SJCRH30 (cell line): Measurements from ENCODE around the gene SCRN2. TPM values are rescaled to one million over a fixed set of nuclear protein-coding genes. Genes with fewer than 3 reads are reported as not detected.
A peak's percentile ranks its signal among the peaks of the same experiment; 100 is the strongest.

ENCODE experiments used
- DNase-seq, 2 experiments: peaks; one replicate each; pipeline ENCODE4 v3.0.0-alpha.2; 2015 to 2020
- H3K27ac ChIP-seq: fragments of 250-450 bp; sonication (Bioruptor Pico); 2 replicates; pipeline ENCODE4 v1.5.1; 2020; ENCODE audit warnings: mild to moderate bottlenecking, moderate library complexity
- H3K27me3 ChIP-seq: fragments of 250-450 bp; sonication (Bioruptor Pico); 2 replicates; pipeline ENCODE4 v1.5.1; 2020; ENCODE audit warnings: mild to moderate bottlenecking, moderate library complexity
- H3K36me3 ChIP-seq: fragments of 250-450 bp; sonication (Bioruptor Pico); 2 replicates; pipeline ENCODE4 v1.5.1; 2020; ENCODE audit warnings: mild to moderate bottlenecking, moderate library complexity
- H3K4me1 ChIP-seq: fragments of 250-450 bp; sonication (Bioruptor Pico); 2 replicates; pipeline ENCODE4 v1.5.1; 2020; ENCODE audit warnings: mild to moderate bottlenecking, moderate library complexity
- H3K4me3 ChIP-seq: fragments of 250-450 bp; sonication (Bioruptor Pico); 2 replicates; pipeline ENCODE4 v1.5.1; 2020; ENCODE audit warnings: mild to moderate bottlenecking, moderate library complexity
- H3K9me3 ChIP-seq: fragments of 250-450 bp; sonication (Bioruptor Pico); replicated peaks from 2 replicates; pipeline ENCODE4 v1.5.1; 2020; ENCODE audit warnings: mild to moderate bottlenecking, moderate library complexity
- total RNA-seq: library from RNA; depleted of rRNA; stranded (reverse); fragments of >200 nt; shearing (Covaris generic); gene quantifications from 2 replicates; pipeline ENCODE4 v1.2.3, GENCODE V29; 2014

Gene SCRN2
- total RNA-seq, 1 experiment from 2014 or later: 12.9 TPM

GRCh38 chr17:47812146-47812920 lies 28.7 kb downstream of the SCRN2 start:
- peaks cover 13% of the 10 kb centered on the region for H3K36me3 ChIP-seq
- no peak overlapping the region for H3K4me3 ChIP-seq
- H3K9me3 ChIP-seq: no peaks in the 10 kb centered on the region
- H3K4me1 ChIP-seq: no peaks in the 10 kb centered on the region
- no peak overlapping the region for H3K27ac ChIP-seq
- no peak for DNase-seq
- H3K27me3 ChIP-seq: no peaks in the 10 kb centered on the region

DNA sequence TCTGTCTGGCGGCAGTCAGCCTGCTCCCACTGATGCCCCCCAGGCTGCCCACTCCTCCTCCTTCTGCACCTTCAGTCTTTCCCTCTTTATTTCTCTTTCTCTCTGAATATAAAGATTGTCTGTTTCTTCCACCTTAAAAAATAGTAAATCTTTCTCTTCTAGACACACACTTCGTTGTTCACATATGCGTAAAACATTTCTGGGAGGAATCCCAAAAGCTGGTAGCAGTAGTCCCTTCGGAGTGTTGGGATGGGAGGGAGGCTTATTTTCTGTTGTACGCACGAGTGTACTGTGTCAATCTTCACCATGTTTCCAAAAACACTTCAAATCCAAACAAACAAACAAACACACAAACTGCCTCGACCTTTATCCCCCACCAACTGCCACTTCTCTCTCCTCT lies 29.4 kb downstream of the SCRN2 start:
- H3K36me3 ChIP-seq: peaks cover 13% of the 10 kb centered on the region
- no peak overlapping the region for H3K4me3 ChIP-seq
- no peak overlapping the region for H3K27ac ChIP-seq
- no peak for DNase-seq
- H3K9me3 ChIP-seq: no peaks in the 10 kb centered on the region
- no peaks in the 10 kb centered on the region for H3K27me3 ChIP-seq
- H3K4me1 ChIP-seq: no peaks in the 10 kb centered on the region

DNA sequence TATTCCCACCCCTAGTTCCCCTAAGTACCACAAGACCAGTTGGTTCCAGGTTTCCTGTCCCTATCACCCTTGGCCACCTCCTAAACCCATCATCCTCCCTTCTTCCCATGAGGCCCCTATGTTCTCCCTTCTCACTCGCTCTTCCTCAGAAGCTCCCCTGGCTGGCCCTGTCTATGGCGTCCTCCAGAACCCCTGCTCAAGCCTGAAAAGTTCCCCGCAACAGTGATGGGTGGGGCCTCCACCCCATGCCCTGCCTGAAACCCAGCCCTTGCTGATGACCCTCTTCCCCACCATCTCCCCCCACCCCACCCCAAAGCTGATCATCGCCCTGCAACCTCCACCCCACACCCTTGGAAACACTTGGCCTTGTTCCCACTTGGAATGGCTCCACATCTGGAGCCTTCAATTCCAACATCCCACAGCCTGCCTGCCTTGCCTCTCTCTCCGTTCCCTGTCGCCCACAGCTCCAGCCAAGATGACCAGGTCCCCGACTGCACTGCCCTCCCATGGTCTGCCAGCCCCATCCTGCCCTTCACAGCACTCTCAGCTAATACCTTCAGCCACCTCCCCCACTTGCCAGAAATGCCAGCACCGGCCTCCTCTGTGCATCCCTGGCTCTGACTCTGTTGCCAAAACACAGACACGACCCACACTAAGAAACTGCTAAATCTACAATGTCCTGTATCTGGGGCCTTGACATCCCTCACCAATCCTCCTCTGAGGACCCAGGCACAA lies 30.0 kb downstream of the SCRN2 start:
- no peaks in the 10 kb centered on the region for H3K4me1 ChIP-seq
- H3K27ac ChIP-seq: no peak overlapping the region
- H3K9me3 ChIP-seq: no peaks in the 10 kb centered on the region
- peaks cover 13% of the 10 kb centered on the region for H3K36me3 ChIP-seq
- H3K4me3 ChIP-seq: no peak overlapping the region
- H3K27me3 ChIP-seq: no peaks in the 10 kb centered on the region
- no peak for DNase-seq

GRCh38 chr17:47810200-47810821 lies 30.8 kb downstream of the SCRN2 start:
- Histone ChIP-seq H3K4me3 (no peak overlapping the region), H3K4me1 (no peaks in the 10 kb centered on the region), H3K27ac (no peak overlapping the region), H3K36me3 (peaks cover 13% of the 10 kb centered on the region), H3K27me3 (no peaks in the 10 kb centered on the region), H3K9me3 (no peaks in the 10 kb centered on the region)
- DNase-seq: no peak

- no peaks in the 10 kb centered on the region for H3K4me1 ChIP-seq
- H3K27ac ChIP-seq: no peak overlapping the region
- H3K36me3 ChIP-seq: peaks cover 10% of the 10 kb centered on the region
- H3K9me3 ChIP-seq: no peaks in the 10 kb centered on the region
- DNase-seq: no peak
- H3K27me3 ChIP-seq: no peaks in the 10 kb centered on the region
- H3K4me3 ChIP-seq: no peak overlapping the region
Measured at GRCh38 chr17:47808830-47809480, 32.1 kb downstream of the SCRN2 start.

- Histone ChIP-seq H3K27me3 (no peaks in the 10 kb centered on the region), H3K9me3 (no peaks in the 10 kb centered on the region), H3K36me3 (peaks cover 10% of the 10 kb centered on the region), H3K4me1 (no peaks in the 10 kb centered on the region), H3K27ac (no peak overlapping the region), H3K4me3 (no peak overlapping the region)
- DNase-seq: no peak
Measured at GRCh38 chr17:47808036-47808829, 32.8 kb downstream of the SCRN2 start.

DNA sequence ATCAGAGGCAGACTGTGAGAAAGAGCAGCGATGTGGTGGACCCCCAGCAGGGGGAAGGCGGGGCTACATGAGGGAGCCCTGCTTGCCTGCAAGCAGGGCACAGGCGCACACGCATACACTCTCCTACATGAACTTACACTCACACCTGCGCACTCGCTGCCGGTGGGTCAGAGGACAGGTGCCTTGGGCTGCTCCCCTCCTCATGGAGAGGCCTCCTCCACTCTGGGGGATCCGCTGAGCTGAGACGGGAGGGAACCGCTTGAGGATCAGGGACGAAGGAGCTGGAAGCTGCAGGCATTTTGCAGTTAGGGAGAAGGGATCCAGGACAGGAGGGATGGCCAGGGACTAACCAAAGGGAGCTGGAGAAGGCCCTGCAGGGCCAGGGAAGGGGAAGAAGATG lies 33.7 kb downstream of the SCRN2 start:
- no peak overlapping the region for H3K4me3 ChIP-seq
- H3K36me3 ChIP-seq: peaks cover 10% of the 10 kb centered on the region
- H3K9me3 ChIP-seq: no peaks in the 10 kb centered on the region
- no peak for DNase-seq
- H3K4me1 ChIP-seq: no peaks in the 10 kb centered on the region
- no peaks in the 10 kb centered on the region for H3K27me3 ChIP-seq
- no peak overlapping the region for H3K27ac ChIP-seq

DNA sequence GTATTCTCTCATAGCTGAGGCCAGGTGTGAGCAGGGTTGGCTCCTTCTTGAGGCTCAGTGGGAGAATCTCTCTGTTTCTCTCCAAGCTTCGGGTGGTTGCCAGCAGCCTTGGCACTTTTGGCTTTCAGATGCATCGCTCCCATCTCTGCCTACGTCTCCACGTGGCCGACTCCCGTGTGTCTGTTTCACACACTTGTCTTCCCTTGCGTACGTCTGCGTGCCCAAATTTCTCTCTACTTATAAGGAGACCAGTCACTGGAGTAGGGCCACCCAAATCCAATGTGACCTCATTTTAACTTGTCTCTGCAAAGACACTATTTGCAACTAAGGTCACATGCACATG lies 34.2 kb downstream of the SCRN2 start:
- no peaks in the 10 kb centered on the region for H3K27me3 ChIP-seq
- peaks cover 10% of the 10 kb centered on the region for H3K36me3 ChIP-seq
- H3K4me1 ChIP-seq: no peaks in the 10 kb centered on the region
- no peaks in the 10 kb centered on the region for H3K9me3 ChIP-seq
- H3K27ac ChIP-seq: no peak overlapping the region
- no peak overlapping the region for H3K4me3 ChIP-seq
- DNase-seq: no peak

GRCh38 chr17:47806026-47806912 lies 34.8 kb downstream of the SCRN2 start:
- Histone ChIP-seq H3K27ac (no peak overlapping the region), H3K36me3 (peaks cover 10% of the 10 kb centered on the region), H3K27me3 (no peaks in the 10 kb centered on the region), H3K4me3 (no peak overlapping the region), H3K9me3 (no peaks in the 10 kb centered on the region), H3K4me1 (no peaks in the 10 kb centered on the region)
- no peak for DNase-seq

GRCh38 chr17:47804461-47804860 lies 36.6 kb downstream of the SCRN2 start:
- Histone ChIP-seq H3K27ac (no peak overlapping the region), H3K4me1 (no peaks in the 10 kb centered on the region), H3K4me3 (no peak overlapping the region), H3K9me3 (no peaks in the 10 kb centered on the region), H3K36me3 (peaks cover 4% of the 10 kb centered on the region; the same call in 1 of the 2 replicates), H3K27me3 (no peaks in the 10 kb centered on the region)
- DNase-seq: no peak

- H3K27ac ChIP-seq: no peak overlapping the region
- no peaks in the 10 kb centered on the region for H3K27me3 ChIP-seq
- no peaks in the 10 kb centered on the region for H3K4me1 ChIP-seq
- H3K36me3 ChIP-seq: no peaks in the 10 kb centered on the region; the same call in 1 of the 2 replicates
- H3K4me3 ChIP-seq: no peak overlapping the region
- DNase-seq: no peak
- H3K9me3 ChIP-seq: no peaks in the 10 kb centered on the region
Measured at GRCh38 chr17:47803751-47804150, 37.3 kb downstream of the SCRN2 start.

DNA sequence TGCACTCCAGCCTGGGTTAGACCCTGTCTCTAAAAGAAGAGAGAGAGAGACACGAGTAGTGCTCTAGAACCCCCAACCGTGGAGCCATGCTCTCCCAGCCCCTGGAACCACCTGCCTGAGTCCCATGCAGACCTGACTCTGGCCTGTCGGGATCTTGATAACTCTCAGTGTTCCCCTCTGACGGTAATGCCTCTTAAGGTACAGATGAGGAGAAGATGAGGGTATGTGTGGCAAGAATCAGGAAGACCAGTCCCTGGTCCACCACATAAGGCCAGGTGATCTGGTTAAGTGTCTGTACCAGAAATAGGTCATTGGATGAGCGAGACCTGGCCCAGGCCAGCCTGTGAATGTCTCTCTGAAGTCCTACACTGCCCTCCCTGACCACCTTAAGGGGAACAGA lies 37.9 kb downstream of the SCRN2 start:
- no peak for DNase-seq
- no peak overlapping the region for H3K4me3 ChIP-seq
- no peak overlapping the region for H3K27ac ChIP-seq
- H3K4me1 ChIP-seq: no peaks in the 10 kb centered on the region
- H3K27me3 ChIP-seq: no peaks in the 10 kb centered on the region
- no peaks in the 10 kb centered on the region for H3K9me3 ChIP-seq
- H3K36me3 ChIP-seq: no peaks in the 10 kb centered on the region

DNA sequence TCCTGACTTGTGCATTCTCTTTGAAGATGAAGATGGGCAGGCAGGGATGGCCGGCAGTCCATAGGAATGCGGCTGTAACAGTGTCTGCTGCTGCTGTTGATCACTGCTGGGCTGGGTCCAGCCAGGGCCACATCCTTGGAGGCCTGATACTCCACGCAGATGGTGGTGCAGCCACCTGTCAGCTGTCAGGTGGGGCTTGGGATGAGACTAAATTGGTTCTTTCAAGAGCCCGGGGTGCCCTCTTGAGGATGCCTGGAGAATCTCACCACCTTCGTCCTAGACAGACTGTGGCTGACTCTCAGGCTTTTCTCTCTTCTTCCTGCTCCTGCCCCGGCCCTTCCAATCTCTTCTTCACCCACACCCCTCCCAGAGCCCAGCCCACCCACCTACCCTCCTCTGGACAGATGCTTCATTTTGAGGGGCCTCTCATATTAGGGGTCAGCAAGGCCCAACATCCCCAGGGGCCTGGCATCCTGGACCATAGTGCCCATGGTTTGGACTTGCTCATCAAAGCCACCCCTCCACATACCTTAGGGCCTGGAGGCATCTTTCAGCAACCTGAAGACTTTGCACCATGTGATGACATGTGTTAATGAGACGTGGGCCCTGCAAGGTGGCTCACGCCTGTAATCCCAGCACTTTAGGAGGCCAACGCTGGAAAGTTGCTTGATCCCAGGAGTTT lies 38.6 kb downstream of the SCRN2 start:
- Histone ChIP-seq H3K9me3 (no peaks in the 10 kb centered on the region), H3K27ac (no peak overlapping the region), H3K4me3 (no peak overlapping the region), H3K36me3 (no peaks in the 10 kb centered on the region), H3K4me1 (no peaks in the 10 kb centered on the region), H3K27me3 (no peaks in the 10 kb centered on the region)
- DNase-seq: peak; percentile 83 to 89
